ENCODE measurements around the gene CACNB3. TPM values are rescaled to one million over a fixed set of nuclear protein-coding genes. Genes with fewer than 3 reads are reported as not detected.

CACNB3 gene
- total and polyA plus RNA-seq, 4 donors: 0.92 to 1.9 (median 1.2) TPM

GRCh38 chr12:48827026-48827425 lies 8.7 kb downstream of the CACNB3 start (continued):
- no peak for TF ChIP-seq CTCF (IDR thresholded peaks at IDR 0.05; ENCODE audit: low read depth, low read length, missing input control)

- H3K36me3 ChIP-seq (ENCODE audit: control insufficient read depth in 4 of 4, insufficient read depth in 3 of 4, low read depth in 1 of 4, low read length in 3 of 4): peaks cover 16 to 43% (median 36%) of the 10 kb centered on the region in 4 donors
- WGBS: 96% methylated on average over 17 of the region's 17 CpGs
- H3K9me3 ChIP-seq (ENCODE audit: control insufficient read depth in 4 of 4, low read length in 3 of 4): no peaks in the 10 kb centered on the region
Observed at GRCh38 chr12:48827513-48828096, 9.3 kb downstream of the CACNB3 start.

GRCh38 chr12:48828293-48828692 lies 10.0 kb downstream of the CACNB3 start:
- Histone ChIP-seq H3K9me3 (ENCODE audit: control insufficient read depth in 4 of 4, low read length in 3 of 4) (no peaks in the 10 kb centered on the region), H3K27ac (ENCODE audit: low read depth in 1 of 2, low read length in 2 of 2) (no peak overlapping the region), H3K36me3 (ENCODE audit: control insufficient read depth in 4 of 4, insufficient read depth in 3 of 4, low read depth in 1 of 4, low read length in 3 of 4) (peaks cover 18 to 50% (median 43%) of the 10 kb centered on the region in 4 donors), H3K4me1 (ENCODE audit: control insufficient read depth in 4 of 4, insufficient read depth in 4 of 4, low read length in 3 of 4) (no peaks in the 10 kb centered on the region), H3K9ac (ENCODE audit: low read depth in 1 of 2, low read length in 2 of 2) (no peak overlapping the region), H3K4me3 (ENCODE audit: low read depth in 1 of 3, low read length in 3 of 3) (no peak overlapping the region), H3K27me3 (ENCODE audit: control insufficient read depth in 4 of 4, insufficient read depth in 4 of 4, low read length in 3 of 4) (no peaks in the 10 kb centered on the region)
- no peak for DNase-seq (ENCODE audit: low spot score)
- TF ChIP-seq MAX (IDR thresholded peaks at IDR 0.05) (no peak), HNF4G (IDR thresholded peaks at IDR 0.05) (no peak), REST (IDR thresholded peaks at IDR 0.05) (no peak), SP1 (IDR thresholded peaks at IDR 0.05) (no peak), ATF3 (IDR thresholded peaks at IDR 0.05) (no peak), FOXA1 (IDR thresholded peaks at IDR 0.05) (no peak), FOXA2 (IDR thresholded peaks at IDR 0.05) (no peak), GABPA (IDR thresholded peaks at IDR 0.05 in 1 of 2, conservative IDR thresholded peaks at IDR 0.05 in 1 of 2) (no peak), NR2F2 (IDR thresholded peaks at IDR 0.05) (no peak), HNF4A (conservative IDR thresholded peaks at IDR 0.05) (no peak), ZBTB33 (IDR thresholded peaks at IDR 0.05) (no peak), RAD21 (IDR thresholded peaks at IDR 0.05) (no peak), YY1 (IDR thresholded peaks at IDR 0.05) (no peak), RXRA (IDR thresholded peaks at IDR 0.05) (no peak)
- 84% methylated on average over 2 of the region's 2 CpGs for WGBS

More at GRCh38 chr12:48827513-48828096, 9.3 kb downstream of the CACNB3 start:
- Histone ChIP-seq H3K9ac (ENCODE audit: low read depth in 1 of 2, low read length in 2 of 2) (no peak overlapping the region), H3K27me3 (ENCODE audit: control insufficient read depth in 4 of 4, insufficient read depth in 4 of 4, low read length in 3 of 4) (no peaks in the 10 kb centered on the region), H3K27ac (ENCODE audit: low read depth in 1 of 2, low read length in 2 of 2) (no peak overlapping the region), H3K4me1 (ENCODE audit: control insufficient read depth in 4 of 4, insufficient read depth in 4 of 4, low read length in 3 of 4) (no peaks in the 10 kb centered on the region), H3K4me3 (ENCODE audit: low read depth in 1 of 3, low read length in 3 of 3) (no peak overlapping the region)
- DNase-seq (ENCODE audit: low spot score): no peak
- TF ChIP-seq YY1 (IDR thresholded peaks at IDR 0.05): no peak
- no peak for TF ChIP-seq HNF4A (conservative IDR thresholded peaks at IDR 0.05)
- no peak for TF ChIP-seq HNF4G (IDR thresholded peaks at IDR 0.05)
- no peak for TF ChIP-seq ATF3 (IDR thresholded peaks at IDR 0.05)
- TF ChIP-seq NR2F2 (IDR thresholded peaks at IDR 0.05): no peak
- no peak for TF ChIP-seq RXRA (IDR thresholded peaks at IDR 0.05)

Data from liver (tissue), 9 donors.